HUES64 (cell line): Measurements from ENCODE around the gene HEMGN. TPM values are rescaled to one million over a fixed set of nuclear protein-coding genes. Genes with fewer than 3 reads are reported as not detected.
A peak's percentile ranks its signal among the peaks of the same experiment; 100 is the strongest.

ENCODE experiments used
- H3K27ac ChIP-seq: 2 replicates; pipeline ENCODE4 v1.7.0; 2013; ENCODE audit warnings: low read depth, low read length, inconsistent platforms
- H3K27me3 ChIP-seq: 2 replicates; pipeline ENCODE4 v1.6.1; 2013; ENCODE audit warnings: mild to moderate bottlenecking, low read length; ENCODE audit not compliant: insufficient read depth
- H3K36me3 ChIP-seq: 2 replicates; pipeline ENCODE4 v1.6.1; 2013; ENCODE audit warnings: mild to moderate bottlenecking, low read length; ENCODE audit not compliant: insufficient read depth
- H3K4me1 ChIP-seq: 2 replicates; pipeline ENCODE4 v1.6.1; 2013; ENCODE audit warnings: mild to moderate bottlenecking, low read length, moderate library complexity; ENCODE audit not compliant: insufficient read depth
- H3K4me3 ChIP-seq: 2 replicates; pipeline ENCODE4 v1.5.1; 2013; ENCODE audit warnings: mild to moderate bottlenecking, low read length, moderate library complexity
- H3K9ac ChIP-seq: 2 replicates; pipeline ENCODE4 v1.6.1; 2013; ENCODE audit warnings: mild to moderate bottlenecking, low read depth, low read length
- H3K9me3 ChIP-seq: 2 replicates; pipeline ENCODE4 v1.6.1; 2013; ENCODE audit warnings: low read depth, low read length; ENCODE audit not compliant: insufficient read depth
- WGBS: fragments of 150-250, 120-280 bp; methylation state at CpG from one replicate; pipeline ENCODE4 v1.1.7; 2013; ENCODE audit warnings: missing lambda C conversion rate; 5-methylcytosine and 5-hydroxymethylcytosine counted together
- polyA plus RNA-seq, 2 experiments: library from polyadenylated mRNA; stranded (reverse); fragments of 50-300 nt; gene quantifications; one replicate each; pipeline ENCODE4 v1.2.3, GENCODE V29; 2013

HEMGN gene
- not detected for polyA plus RNA-seq (2013, experiment 1 of 2)
- polyA plus RNA-seq (2013, experiment 2 of 2), result not detected

GRCh38 chr9:97938081-97938644 is at the start of gene HEMGN:
Gene HEMGN, minus strand, starts transcription at chr9:97938172. Its CDS starts 36 bp downstream, at chr9:97938136.
- H3K9ac ChIP-seq, result no peak within 1 kb of the TSS
- no peak within 1 kb of the TSS for H3K27ac ChIP-seq
- no peak within 1 kb of the TSS for H3K4me3 ChIP-seq
- WGBS, result 89% methylated on average over 2 of the region's 3 CpGs
- 0 out of 2 replicates have a peak, but pooled peaks cover 4% of the 10 kb centered on the region for H3K4me1 ChIP-seq
- peaks cover 97% of the 10 kb centered on the region for H3K27me3 ChIP-seq
- H3K36me3 ChIP-seq, result no peaks in the 10 kb centered on the region
- no peaks in the 10 kb centered on the region for H3K9me3 ChIP-seq

DNA sequence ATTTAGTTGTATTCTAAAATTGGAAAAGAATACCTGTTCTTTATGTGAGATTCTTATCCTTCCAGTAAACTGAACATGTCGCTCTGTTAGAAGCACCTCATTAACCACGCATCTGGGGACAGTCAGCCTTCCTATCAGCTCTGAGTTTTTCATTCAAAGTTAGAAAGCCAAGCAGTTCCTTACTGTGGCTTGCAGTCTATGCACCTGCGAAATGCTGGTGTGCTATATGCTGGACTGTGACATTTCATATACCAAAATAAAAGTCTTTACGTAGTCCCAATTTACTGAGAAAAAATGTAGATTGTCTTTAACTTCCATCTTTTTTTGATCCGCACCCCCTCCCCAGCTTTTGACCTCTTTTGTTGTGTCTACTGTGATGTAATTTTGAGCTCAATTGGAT is 49.5 kb upstream of the HEMGN start:
- 93% methylated on average over 5 of the region's 5 CpGs for WGBS
- H3K4me3 ChIP-seq, result no peak overlapping the region
- H3K9me3 ChIP-seq, result peaks cover 5% of the 10 kb centered on the region; the same call in 1 of the 2 replicates
- peaks cover 41% of the 10 kb centered on the region for H3K27me3 ChIP-seq
- no peak overlapping the region for H3K27ac ChIP-seq
- H3K36me3 ChIP-seq, result 0 out of 2 replicates have a peak, but pooled peaks cover 3% of the 10 kb centered on the region
- no peak overlapping the region for H3K9ac ChIP-seq
- H3K4me1 ChIP-seq, result peaks cover 12% of the 10 kb centered on the region

DNA sequence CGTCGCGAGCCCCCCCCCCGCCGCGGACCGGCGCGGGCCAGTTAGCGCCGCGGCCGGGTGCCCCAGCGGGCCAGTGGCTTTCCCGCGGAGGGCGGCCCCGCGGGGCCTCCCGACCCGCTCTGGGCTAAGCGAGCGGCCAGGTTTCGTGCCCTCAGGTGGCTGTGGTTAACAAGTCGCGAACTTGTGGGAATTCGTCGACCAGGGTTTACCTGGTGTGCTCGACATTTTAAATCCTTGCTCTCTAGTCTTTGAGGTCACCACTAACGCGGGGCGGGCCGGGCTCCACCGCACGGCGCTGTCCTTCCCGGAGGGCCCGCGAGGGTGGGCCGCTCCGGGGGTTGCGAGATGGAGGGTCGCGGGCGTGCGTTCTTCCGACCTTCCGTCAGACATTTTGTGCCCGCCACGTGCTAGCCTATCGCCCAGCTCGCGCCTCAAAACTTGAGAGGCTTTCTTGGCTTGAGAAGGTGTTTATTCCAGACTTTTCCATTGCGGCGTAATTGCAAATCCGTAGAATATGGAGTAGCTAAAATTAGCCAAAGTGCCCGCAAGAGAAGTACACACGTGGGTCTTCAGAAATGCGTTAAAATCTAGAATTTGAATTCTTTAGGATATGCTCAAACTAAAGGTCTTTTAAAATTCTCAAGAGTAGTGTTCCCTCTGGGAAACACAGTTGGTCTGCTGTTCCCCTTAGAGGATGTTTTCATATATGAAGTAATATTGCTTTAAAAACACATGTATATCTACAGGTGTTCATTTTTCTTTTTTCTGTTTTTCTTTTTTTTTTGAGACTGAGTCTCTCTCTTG is 47.3 kb upstream of the HEMGN start:
- Histone ChIP-seq H3K36me3 (0 out of 2 replicates have a peak, but pooled peaks cover 3% of the 10 kb centered on the region), H3K9ac (peak overlapping the region; percentile 98), H3K4me1 (peaks cover 12% of the 10 kb centered on the region), H3K9me3 (peaks cover 5% of the 10 kb centered on the region; the same call in 1 of the 2 replicates), H3K4me3 (peak overlapping the region; percentile 88), H3K27ac (no peak overlapping the region), H3K27me3 (peaks cover 64% of the 10 kb centered on the region)
- 18% methylated on average over 59 of the region's 59 CpGs for WGBS

GRCh38 chr9:97984188-97985057 is 46.5 kb upstream of the HEMGN start:
- Histone ChIP-seq H3K36me3 (0 out of 2 replicates have a peak, but pooled peaks cover 3% of the 10 kb centered on the region), H3K9ac (peak overlapping the region; percentile 98), H3K27me3 (peaks cover 72% of the 10 kb centered on the region), H3K4me1 (peaks cover 12% of the 10 kb centered on the region; the same call in 1 of the 2 replicates), H3K9me3 (peaks cover 5% of the 10 kb centered on the region; the same call in 1 of the 2 replicates), H3K4me3 (peak overlapping the region; percentile 88), H3K27ac (peak overlapping the region; percentile 79)
- under 1% methylated on average over 116 of the region's 116 CpGs for WGBS

DNA sequence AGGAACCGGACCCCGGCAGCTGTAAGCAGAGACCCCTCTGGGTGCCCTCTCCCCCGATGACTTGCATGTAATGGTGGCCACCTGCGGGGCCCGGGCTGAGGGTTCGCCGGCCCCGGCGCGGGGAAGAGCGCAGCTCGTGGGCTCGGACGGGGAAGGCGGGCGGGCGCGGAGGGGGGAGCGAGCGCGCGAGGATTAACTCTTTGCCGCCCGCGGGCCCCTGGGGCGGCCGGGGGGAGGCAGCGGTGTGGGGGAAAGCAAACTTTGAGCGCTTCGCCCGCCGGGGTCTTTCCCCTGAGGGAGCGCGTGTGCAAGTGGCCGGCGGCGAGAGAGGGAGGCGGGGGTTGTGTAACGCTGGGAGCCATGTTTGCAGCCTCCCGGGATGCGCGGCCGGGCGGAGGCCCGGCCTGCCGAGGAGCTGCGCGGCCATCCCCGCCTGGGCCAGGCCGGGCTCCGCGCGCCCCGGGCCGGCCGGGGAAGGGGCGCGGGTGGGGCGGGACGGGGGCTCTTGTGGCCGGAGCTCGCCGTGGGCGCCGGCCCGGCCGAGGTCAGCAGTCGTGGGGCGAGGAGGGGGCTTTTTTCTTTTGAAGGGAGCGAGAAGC is 45.7 kb upstream of the HEMGN start:
- peaks cover 12% of the 10 kb centered on the region; the same call in 1 of the 2 replicates for H3K4me1 ChIP-seq
- peaks cover 79% of the 10 kb centered on the region for H3K27me3 ChIP-seq
- 0 out of 2 replicates have a peak, but pooled peaks cover 3% of the 10 kb centered on the region for H3K36me3 ChIP-seq
- under 1% methylated on average over 70 of the region's 70 CpGs for WGBS
- peak overlapping the region; percentile 88 for H3K4me3 ChIP-seq
- peaks cover 5% of the 10 kb centered on the region; the same call in 1 of the 2 replicates for H3K9me3 ChIP-seq
- peak overlapping the region; percentile 98 for H3K9ac ChIP-seq
- H3K27ac ChIP-seq, result peak overlapping the region; percentile 80

DNA sequence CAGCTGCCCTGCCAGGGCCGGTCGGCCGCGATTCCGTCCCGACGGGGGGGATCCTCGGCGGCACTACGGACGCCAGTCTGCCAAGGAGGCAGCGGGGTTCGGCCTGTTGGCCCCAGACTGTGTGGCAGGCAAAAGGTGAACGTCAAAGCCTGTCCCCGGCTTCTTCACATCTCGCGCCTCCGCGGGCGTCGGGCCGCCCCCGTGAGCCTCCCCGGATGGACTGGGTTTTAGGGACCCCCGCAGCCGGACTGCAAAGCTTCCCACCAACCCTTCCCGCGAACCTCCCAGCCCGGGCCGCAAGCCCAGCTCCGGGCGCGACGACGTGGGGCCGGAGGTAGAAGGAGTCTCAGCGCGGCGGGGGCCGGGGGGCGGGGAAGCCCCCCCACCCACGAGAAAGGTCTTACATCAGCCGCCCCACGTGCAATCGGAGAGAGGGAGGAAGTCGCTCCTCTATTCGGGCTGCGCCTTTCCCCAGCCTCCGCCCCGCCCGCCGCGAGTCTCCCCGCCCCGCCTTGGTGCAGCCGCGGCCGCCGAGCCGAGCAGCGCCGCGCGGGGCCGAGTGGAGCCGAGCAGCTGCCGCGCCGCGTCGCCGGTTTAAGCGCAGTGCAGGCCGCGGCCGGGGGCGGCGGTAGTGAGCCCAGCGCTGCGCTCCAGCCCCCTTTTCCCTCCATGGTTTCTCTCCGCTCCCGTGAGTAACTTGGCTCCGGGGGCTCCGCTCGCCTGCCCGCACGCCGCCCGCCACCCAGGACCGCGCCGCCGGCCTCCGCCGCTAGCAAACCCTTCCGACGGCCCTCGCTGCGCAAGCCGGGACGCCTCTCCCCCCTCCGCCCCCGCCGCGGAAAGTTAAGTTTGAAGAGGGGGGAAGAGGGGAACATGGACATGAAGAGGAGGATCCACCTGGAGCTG is 45.0 kb upstream of the HEMGN start, which contains the start of gene ANP32B:
Gene ANP32B, plus strand, starts transcription at position 659 of the 906 bp plus-strand sequence. Its CDS starts 215 bp downstream, at position 874.
- H3K9ac ChIP-seq, result peak within 1 kb of the TSS; percentile 98
- under 1% methylated on average over 104 of the region's 105 CpGs for WGBS
- peak within 1 kb of the TSS; percentile 80 for H3K27ac ChIP-seq
- H3K27me3 ChIP-seq, result peaks cover 82% of the 10 kb centered on the region
- peak within 1 kb of the TSS; percentile 88 for H3K4me3 ChIP-seq
- peaks cover 5% of the 10 kb centered on the region; the same call in 1 of the 2 replicates for H3K9me3 ChIP-seq
- peaks cover 12% of the 10 kb centered on the region; the same call in 1 of the 2 replicates for H3K4me1 ChIP-seq
- 0 out of 2 replicates have a peak, but pooled peaks cover 3% of the 10 kb centered on the region for H3K36me3 ChIP-seq

GRCh38 chr9:97981846-97982682 is 44.1 kb upstream of the HEMGN start:
- H3K27me3 ChIP-seq, result peaks cover 83% of the 10 kb centered on the region
- H3K4me3 ChIP-seq, result peak overlapping the region; percentile 88
- H3K9me3 ChIP-seq, result peaks cover 5% of the 10 kb centered on the region; the same call in 1 of the 2 replicates
- no peak overlapping the region for H3K27ac ChIP-seq
- WGBS, result 15% methylated on average over 14 of the region's 15 CpGs
- 0 out of 2 replicates have a peak, but pooled peaks cover 3% of the 10 kb centered on the region for H3K36me3 ChIP-seq
- peak overlapping the region; percentile 64; the same call in 1 of the 2 replicates for H3K9ac ChIP-seq
- 0 out of 2 replicates have a peak, but pooled peaks cover 4% of the 10 kb centered on the region for H3K4me1 ChIP-seq

DNA sequence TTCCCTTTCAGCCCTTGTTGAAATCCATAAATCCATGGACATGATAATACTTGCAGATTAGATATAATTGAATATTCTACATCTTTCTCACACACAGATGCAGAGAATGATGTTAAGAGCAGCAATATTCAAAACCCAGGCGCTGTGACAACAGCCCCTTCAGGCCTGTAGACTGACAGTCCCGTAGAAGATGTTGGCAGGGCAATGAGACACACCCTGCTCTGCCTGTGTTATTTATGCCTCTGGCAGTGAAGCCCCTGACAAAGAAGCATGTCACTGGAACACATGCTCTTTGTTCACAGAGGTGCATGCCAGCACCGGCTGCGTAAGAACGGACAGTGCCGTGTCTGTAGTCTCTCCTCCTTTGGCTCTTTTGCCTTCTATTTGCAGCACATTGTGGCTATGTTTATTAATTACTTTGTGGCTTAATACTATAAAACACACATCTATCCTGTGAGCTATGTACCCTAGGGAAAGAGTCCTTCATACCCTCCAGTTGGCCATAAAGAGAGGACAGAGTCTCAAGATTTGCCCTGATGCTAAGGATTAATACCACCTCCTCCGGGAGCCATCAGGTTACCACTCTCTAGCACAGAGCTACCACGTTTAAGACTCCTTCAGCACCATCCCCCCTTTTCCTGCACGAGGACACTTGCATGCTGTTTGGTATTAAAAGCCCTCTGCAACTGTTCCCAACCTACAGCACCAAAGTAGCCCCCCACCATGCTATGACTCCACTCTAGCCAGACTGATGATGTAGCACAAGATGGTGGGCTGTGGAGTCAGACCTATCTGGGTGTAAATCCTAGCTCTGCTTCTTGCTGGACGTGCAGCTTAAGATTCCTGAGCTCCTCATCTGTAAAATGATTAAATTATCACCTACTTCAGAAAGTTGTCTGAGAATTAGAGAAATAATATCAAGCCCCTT is 43.2 kb upstream of the HEMGN start:
- Histone ChIP-seq H3K4me1 (0 out of 2 replicates have a peak, but pooled peaks cover 4% of the 10 kb centered on the region), H3K27me3 (peaks cover 83% of the 10 kb centered on the region), H3K4me3 (no peak overlapping the region), H3K9me3 (peaks cover 5% of the 10 kb centered on the region; the same call in 1 of the 2 replicates), H3K36me3 (0 out of 2 replicates have a peak, but pooled peaks cover 3% of the 10 kb centered on the region), H3K27ac (no peak overlapping the region), H3K9ac (no peak overlapping the region)
- 56% methylated on average over 10 of the region's 10 CpGs for WGBS
